Stimulated activated CD4-positive, alpha-beta T cell treated with anti-CD3 and anti-CD28 coated beads, Interleukin-12 subunit alpha, Interleukin-12 subunit beta, amount 100 ng/mL, for 48 hours (primary cell): Measurements from ENCODE around the gene PDCD4.
A peak's percentile ranks its signal among the peaks of the same experiment; 100 is the strongest.

Source experiments
- DNase-seq, 3 donors: peaks; one replicate each; pipeline ENCODE4 v3.0.0-alpha.2; 2020; ENCODE audit warnings: low read depth in 2 of 3, low spot score in 1 of 3

The PDCD4 gene

DNA sequence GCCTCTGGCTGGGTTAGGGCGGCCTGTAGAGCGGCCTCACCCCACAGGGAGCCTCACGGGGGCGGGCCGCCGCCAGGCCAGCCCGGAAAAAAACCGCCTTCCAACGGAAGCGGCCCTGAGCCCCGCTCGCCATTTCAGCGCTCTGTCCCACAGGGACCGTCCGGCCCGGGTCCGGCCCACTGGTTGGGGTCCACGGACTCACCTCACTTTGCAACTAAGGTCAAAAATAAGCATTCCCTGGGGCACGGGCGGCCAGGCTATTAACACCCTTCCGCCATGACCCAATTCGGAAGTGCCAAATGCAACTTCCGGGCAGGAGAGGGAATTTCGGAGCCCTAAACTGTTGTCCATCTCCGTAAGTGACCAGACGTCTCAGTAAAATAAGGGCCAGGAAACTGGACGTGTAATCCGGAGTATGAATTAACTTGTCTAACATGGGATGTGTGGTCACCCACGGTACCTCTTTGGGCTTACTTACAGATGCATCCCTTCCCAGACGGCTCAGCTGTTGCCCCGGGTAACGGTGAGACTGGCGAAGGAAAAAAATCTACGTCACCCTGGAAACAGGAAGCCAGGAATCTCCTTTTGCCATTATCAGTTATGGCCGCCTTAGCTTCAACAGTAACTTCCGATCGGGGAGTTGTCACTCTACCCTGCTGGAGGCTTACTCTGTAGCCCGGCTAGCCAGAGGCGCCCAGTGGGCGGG lies 47.1 kb downstream of the PDCD4 start, which contains the start of gene BBIP1:
BBIP1 (minus strand) TSS at position 538 of the 706 bp plus-strand sequence. CDS start 1,023 bp downstream, outside the sequence.
- no peak for DNase-seq

DNA sequence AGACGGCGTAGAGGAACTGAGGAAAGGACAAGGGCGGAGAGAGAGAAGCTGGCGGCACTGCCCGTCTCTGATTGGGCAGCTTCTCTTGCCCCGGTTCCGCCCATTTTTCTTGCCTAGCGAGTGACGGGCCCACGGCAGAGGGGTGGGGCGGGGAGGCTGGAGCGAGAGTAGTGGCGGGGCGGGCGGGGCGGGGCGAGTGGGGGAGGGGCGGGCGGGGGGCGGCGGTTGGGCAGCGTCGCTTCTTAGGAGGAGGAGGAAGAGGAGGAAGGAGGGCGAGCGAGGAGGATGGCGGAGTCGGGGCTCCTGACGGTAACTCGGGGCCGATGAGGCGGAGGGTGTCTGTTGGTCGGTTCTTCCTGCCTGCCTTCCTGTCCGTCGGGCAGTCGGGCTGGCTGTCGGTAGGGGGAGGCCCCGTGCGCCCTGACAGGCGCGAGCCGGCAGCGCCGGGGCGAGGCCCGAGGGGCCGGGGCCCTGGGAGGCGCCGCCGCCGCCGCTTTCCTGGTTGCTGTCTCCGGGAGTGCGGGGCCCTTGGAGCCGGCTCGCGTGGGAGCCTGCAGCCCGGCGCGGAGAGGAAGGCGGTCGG lies 47.7 kb downstream of the PDCD4 start, which contains the start of gene SHOC2:
SHOC2 (plus strand) TSS at position 256 of the 583 bp plus-strand sequence. CDS start 44,755 bp downstream, outside the sequence.
- DNase-seq: peak; percentile 95 to 99 (median 98)

DNA sequence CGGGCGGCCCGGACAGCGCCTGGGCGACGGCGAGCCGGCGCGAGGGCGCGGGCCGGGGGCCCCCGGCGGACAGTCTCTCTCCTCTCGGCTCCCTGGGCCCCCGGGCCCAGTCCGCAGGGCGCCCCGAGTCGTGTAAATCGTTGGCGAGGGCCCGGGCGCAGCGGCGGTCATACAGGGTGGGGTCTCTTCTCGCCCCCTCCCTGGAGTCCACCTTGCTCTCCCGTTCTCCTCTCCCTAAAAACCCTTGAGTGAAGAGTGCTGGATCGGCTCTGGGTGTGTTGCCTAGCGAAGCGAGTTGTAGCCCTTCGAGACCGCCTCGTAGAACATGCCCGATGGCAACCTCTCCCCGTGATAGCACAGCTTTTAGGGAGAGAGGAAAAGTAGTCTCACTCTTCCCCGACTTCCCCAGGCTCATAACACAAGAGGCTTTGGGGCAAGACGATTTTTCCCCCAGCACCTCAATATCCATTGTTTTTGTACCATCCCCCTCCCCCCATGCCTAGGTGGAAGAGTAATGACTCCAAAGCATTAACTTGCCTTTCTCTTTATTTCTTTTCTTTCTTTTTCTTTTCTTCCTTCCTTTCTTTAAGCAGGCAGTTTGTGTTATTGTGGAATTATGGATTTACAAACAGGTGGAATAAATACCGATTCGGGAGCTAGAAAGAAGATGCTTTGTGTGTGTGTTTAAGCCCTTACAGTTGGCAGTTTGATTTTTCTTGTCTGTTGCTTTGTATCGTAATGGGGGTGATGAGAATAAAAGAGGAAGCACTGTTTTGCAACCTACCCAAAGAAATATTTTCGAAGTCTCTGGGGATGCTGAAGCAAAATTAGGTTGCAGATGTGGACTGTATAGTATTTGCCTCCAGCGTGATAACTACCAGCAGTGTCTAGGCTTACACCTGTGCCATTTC lies 48.5 kb downstream of the PDCD4 start:
- no peak for DNase-seq

DNA sequence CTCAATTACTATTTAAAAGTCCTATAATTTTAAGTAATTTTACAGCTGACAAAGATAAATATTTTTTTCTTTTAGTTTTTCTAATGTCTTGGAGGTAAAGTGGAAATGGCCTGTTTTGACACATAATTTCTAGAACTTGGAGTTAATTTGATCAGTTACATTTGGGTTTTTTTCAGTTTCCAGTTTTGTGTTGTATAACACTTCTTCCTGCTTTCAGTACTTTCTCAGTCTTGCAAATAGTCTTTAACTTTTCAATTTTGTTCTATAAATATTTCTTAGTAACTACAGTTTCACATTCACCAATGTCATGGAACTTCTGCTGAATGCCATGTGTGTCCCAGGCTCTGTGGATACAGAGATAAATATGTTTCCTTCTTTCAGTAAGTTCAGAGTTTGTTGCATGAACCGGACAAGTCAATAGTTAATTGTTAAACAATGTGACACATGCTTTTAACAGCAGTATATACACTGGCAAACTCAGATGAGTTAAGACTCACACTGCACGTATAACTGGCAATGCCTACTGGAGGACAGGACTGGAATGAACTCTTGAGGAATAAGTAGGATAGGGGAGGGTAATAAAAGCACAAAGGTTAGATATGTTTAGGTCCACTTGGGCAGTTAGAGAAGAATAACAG lies 52.2 kb downstream of the PDCD4 start:
- no peak for DNase-seq

DNA sequence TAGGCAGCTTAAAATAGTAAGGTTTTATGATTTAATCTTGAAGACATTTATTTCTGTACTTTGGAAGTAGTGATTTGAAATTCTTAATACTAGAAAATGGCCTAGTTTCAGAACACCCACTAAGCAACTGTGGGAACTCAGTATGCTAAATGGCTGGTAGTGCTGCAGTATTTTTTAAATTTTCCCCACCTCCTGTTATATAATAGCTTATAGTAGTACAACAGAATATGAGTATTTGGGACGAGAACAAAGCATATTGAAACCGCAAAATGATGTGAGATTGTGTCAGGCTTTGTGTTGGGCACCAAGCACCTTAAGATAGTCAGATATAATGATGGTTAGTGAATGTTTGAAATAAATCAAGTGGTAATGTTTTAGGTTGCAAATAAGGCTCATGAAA lies 55.7 kb downstream of the PDCD4 start:
- DNase-seq: no peak

DNA sequence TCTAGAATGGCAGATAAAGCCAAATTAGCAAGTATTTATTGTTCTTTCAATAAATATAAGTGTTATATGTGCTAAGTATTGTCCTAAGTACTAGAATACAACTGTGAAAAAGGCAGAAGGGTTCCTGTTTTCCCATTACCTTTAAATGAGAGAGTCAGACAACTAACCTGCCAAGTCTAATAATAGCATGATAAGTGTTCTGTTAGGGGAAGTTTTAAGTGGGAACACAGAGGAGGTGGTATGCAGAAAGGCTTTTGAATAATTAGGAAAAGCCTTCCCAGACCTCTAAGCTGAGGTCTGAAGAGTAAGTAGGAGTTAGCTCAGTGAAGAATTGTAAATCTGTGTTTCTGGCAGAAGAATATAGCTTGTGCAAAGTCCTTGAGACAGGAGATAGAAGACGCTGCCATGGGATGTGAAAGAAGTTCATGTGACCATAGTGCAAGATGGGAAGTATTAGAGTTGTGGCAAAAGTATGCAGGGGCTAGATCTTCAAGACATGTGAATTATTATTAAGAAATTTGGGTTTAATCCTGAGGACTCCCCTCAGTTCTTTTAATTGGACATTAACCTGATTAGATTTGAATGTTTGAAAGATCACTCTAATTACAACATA lies 60.1 kb downstream of the PDCD4 start:
- no peak for DNase-seq

DNA sequence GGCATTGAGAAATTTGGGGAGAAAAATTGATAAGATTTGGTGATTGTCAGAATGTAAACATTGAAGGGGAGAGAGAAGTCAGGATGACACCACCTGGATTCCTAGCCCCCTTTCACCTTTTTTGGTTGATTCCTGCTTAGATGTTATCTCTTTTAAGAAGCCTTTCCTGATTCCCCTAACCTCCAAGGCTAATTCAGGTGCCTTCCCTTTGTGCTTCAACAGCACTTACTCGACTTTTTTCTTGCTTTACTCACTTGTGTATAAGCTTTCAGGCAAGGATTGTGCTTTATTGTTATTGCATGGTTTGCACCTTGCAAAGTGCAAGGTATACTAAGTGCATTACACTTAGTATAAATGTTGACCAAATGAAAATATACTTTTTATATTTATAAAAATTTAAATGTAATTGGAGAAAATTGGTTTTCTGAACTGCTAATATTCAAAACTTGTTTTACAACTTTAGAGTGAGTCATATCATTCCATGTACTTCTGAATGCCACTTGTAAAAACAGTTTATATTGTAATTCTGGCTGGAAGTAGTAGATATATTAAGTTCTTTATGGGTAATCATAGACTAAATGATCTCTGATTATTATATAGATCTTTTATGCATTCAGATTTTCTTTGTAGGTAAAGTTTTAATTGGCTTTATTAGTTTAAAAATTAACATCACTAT lies 60.9 kb downstream of the PDCD4 start:
- DNase-seq: no peak

DNA sequence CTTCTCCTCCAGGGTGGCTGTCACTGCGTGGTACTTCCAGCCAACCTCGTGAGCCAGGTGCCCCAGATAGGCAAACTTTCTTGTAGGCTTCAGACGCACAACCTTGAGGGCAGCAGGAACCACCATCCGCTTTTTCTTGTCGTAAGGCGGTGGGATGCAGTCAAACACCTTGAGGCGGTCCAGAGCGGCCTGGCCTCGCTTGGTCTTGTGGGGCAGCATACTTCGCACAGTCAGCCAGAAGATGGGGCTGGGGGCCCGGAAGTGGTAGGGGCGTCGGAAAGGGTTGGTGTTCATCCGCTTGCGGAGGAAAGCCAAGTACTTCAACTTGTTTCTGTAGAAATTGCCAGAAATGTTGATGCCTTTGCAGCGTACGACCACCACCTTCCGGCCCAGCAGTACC lies 65.0 kb downstream of the PDCD4 start:
- no peak for DNase-seq

DNA sequence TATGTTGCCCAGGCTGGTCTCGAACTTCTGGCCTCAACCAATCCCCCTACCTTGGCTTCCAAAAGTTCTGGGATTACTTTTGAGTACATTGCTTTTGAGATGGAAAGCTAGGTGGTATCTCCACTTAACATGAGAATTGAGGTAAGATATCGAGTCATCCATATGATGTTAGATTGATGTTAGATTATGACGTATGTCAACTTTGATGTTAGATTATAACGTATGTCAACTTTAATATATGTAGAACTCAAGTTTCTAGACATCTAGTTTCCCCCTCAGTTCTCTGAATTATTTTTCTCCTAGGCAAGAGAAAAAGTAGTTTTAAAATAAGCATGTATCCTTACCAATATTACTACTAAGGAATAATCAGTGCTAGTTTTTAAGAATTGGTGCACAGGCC lies 67.7 kb downstream of the PDCD4 start:
- no peak for DNase-seq

DNA sequence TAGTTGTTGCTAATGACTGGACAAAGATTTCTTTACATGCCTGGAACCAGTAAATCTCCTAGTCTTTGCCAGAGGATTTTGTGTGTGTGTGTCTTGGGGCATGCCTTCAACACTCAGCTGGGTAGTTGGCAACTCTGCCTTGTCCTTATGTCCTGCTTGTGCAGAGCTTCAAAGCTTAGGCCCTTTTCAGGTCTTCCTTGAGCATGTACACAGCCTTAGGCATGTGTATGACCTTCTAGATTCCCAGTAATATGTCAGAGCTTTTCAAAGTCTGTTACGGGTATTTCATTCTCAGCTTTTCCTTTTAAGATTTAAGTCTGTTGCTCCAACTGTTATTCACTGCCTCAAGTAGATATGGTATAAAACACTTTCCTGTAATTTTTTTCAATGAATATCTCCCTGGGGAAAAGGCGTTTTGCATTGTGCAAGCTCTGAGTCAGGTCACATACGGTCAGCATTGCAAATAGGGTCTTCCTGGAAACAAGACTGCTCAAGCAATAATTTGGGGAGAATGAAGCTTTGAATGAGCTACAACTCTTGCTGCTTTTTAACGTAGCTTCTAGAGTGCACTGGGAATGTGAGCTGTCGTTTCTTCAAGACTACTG lies 73.2 kb downstream of the PDCD4 start:
- DNase-seq: no peak

DNA sequence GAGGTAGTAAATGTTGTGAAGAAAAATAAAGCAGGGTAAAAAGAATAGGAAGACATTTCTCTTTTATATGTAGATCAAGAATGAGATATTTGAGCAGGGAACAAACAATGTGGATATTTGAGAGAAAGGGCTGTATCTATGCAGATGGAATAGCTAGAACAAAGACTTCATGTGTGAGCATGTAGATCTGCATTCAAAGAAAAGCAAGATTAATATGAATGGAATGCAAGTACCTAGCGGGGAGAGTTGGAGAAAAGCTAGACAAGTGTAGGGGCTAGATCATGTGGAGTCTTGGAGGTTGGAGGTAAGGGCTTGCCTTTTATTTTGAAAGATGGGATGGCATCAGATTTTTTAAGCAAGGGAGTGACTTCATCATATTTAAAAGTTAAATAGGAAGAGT lies 74.8 kb downstream of the PDCD4 start:
- no peak for DNase-seq

DNA sequence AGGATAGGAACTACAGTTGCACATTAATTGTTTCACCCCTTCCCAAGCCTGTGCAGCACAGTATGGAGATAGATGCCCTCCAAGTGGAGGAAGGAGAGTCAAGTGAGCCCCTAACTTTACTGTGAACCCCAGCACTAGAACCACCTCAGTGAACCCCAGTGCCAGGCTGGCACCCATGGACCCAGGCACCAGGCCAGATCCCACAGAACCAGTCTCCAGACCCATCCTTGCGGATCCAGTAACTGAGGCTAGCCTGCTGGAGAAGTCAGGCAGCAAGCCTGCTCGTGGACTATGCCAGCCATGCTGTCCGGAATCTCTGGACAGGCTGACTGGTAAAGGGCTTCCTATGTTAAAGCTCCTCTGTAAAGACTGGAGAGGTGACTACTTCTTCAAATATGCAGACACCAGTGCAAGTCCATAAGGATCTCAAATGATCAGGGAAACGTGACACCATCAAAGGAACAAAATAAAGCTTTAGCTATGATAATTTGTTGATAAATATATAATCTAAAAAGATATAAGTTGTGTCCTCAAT lies 75.4 kb downstream of the PDCD4 start:
- no peak for DNase-seq
